H1 (cell line): ENCODE data around the gene UBE3A. TPM values are rescaled to one million over a fixed set of nuclear protein-coding genes. Genes with fewer than 3 reads are reported as not detected.

Source experiments
- ASH2L ChIP-seq: fragments of 200-600, 300-600 bp; sonication (generic); IDR thresholded peaks from one replicate; pipeline ENCODE4 v1.7.1; 2017; ENCODE audit warnings: low read length
- EGR1 ChIP-seq: IDR thresholded peaks from 2 replicates; pipeline ENCODE4 v1.6.1; 2011; ENCODE audit warnings: low read depth, low read length, borderline replicate concordance
- YY1 ChIP-seq: IDR thresholded peaks from 2 replicates; pipeline ENCODE4 v1.6.1; 2011; ENCODE audit warnings: low read depth, mild to moderate bottlenecking, low read length
- polyA plus RNA-seq, 7 experiments: library from polyadenylated mRNA; depleted of rRNA in 3 of 7; stranded (reverse) in 5 of 7; unstranded in 2 of 7; fragments of >200 nt in 5 of 7; fragments of 200-250 nt in 2 of 7; gene quantifications; 1 replicate in 5 of 7; 2 replicates in 1 of 7; 4 replicates in 1 of 7; pipeline versions ENCODE4 v1.2.1 to v1.2.3, GENCODE V29; 2011 to 2013; ENCODE audit warnings: missing spikeins in 2 of 7, mixed read lengths in 2 of 7
- total RNA-seq: library from RNA; stranded (reverse); fragmentation: NEBNext Ultra II Directional; extraction: Animal tissue kit (Norgen Biotek cat#: 25700); gene quantifications from 2 replicates; pipeline ENCODE4 v1.2.1, GENCODE V29; 2021

The UBE3A gene
- total and polyA plus RNA-seq, 2 of the 8 experiments (the other 6 are each of a cell fraction or from before 2014, with no cell fraction given): 13.8 to 110 TPM

DNA sequence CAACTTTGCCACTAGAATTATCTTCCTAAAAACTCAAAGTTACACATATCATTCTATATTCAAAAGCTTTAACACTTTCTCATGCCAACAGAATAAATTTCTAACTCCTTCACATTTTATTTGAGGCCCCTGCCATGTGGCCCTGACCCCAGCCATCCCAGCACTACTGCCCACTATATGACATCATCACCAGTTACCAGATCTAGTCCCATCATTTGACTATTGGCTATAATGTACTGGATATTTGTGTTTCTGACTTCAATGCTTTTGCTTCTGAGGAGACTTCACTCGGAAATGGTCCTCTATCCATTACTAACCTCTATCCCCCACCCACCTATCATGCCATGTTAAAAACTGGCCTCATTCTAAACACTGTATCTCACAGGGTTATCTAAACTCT, 23.6 kb downstream of the UBE3A start (continued):
- TF ChIP-seq YY1 (no peak), EGR1 (no peak), ASH2L (no peak)
